Fibroblast of the aortic adventitia (primary cell): Measurements from ENCODE around the gene PFN3. TPM values are rescaled to one million over a fixed set of nuclear protein-coding genes. Genes with fewer than 3 reads are reported as not detected.

Experiments
- DNase-seq: peaks from one replicate; pipeline ENCODE4 v3.0.0-alpha.2; 2010; ENCODE audit warnings: low read depth
- H3K4me3 ChIP-seq: 2 replicates; pipeline ENCODE4 v1.5.1; 2011; ENCODE audit warnings: low read depth, mild to moderate bottlenecking, control low read depth, low read length, moderate library complexity
- CTCF ChIP-seq: IDR thresholded peaks from 2 replicates; pipeline ENCODE4 v1.5.1; 2011; ENCODE audit warnings: mild to moderate bottlenecking, low read length, control low read depth, inconsistent platforms; ENCODE audit not compliant: insufficient read depth
- total RNA-seq: library from RNA; depleted of rRNA; stranded (reverse); fragments of >200 nt; gene quantifications from 2 replicates; pipeline ENCODE4 v1.2.3, GENCODE V29; 2012; ENCODE audit warnings: low replicate concordance

Gene PFN3
- total RNA-seq, 1 donor, result not detected

GRCh38 chr5:177369645-177370440 is 30.6 kb downstream of the PFN3 start:
- no peak overlapping the region for H3K4me3 ChIP-seq
- DNase-seq, result no peak
- no peak for TF ChIP-seq CTCF

GRCh38 chr5:177368869-177369644 is 31.4 kb downstream of the PFN3 start:
- peak; percentile 81 for TF ChIP-seq CTCF
- peak; percentile 20 for DNase-seq
- H3K4me3 ChIP-seq, result no peak overlapping the region

- DNase-seq, result no peak
- TF ChIP-seq CTCF, result no peak
- no peak overlapping the region for H3K4me3 ChIP-seq
These were observed 32.2 kb downstream of the PFN3 start for GRCh38 chr5:177367981-177368868.

GRCh38 chr5:177367323-177367848 is 33.1 kb downstream of the PFN3 start:
- TF ChIP-seq CTCF, result peak; percentile 1
- peak overlapping the region; percentile 57 for H3K4me3 ChIP-seq
- no peak for DNase-seq

GRCh38 chr5:177366528-177367322 is 33.7 kb downstream of the PFN3 start:
- H3K4me3 ChIP-seq, result peak overlapping the region; percentile 57
- no peak for TF ChIP-seq CTCF
- DNase-seq, result peak; percentile 79
